GM21786 (cell line): Measurements from ENCODE around the gene MRLN.
"Not testable (repeated sequence)": the region's sequence is repeated elsewhere in the genome, so short reads cannot be mapped to it uniquely, and the experiment has no call there.

ENCODE experiments used
- ATAC-seq: cut with Tn5 transposase; IDR thresholded peaks from one replicate; pipeline ENCODE4 v1.9.1; 2021; ENCODE audit not compliant: unreplicated experiment

MRLN gene

DNA sequence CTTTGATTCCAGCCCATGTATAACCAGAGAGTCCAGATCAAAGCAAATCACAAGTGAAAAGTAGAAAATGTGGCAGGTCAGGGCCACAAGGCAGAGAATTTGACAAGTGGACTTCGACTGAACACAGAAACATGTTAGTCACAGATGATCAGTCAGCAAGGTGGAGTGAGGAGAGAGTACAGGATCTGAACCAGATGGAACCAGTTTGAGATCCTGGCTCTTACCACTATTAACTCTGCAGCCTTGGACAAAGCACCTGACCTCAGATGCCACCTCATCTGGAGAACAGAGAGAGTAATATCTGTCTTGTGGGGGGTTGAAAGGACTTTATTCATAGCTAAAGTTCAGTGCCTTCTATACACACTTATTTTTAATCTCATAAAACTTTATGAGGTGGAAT, 4.4 kb downstream of the MRLN start:
- peak; percentile 55 for ATAC-seq

DNA sequence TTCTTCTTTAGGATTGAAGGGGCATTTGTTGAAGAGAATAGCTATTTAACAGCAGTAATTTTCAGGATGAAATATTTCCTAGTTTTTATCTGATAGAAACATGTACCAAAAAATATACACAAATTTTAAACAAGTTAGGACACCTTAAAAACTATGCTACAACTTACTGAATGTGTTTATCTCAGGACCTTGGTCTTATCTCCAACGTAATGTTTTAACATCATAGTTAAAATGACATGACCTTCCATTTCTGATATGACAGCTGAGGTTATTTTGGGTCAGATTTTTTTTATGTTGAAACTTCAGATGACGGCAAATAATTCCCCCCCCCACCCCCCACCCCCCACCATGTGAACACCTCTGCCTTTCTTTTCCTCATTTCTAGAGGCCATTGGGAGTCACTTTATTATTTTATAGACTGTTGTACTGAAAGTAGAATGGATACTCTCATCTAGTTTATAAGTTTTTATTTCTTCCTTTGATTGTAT, 8.0 kb downstream of the MRLN start:
- no peak for ATAC-seq

DNA sequence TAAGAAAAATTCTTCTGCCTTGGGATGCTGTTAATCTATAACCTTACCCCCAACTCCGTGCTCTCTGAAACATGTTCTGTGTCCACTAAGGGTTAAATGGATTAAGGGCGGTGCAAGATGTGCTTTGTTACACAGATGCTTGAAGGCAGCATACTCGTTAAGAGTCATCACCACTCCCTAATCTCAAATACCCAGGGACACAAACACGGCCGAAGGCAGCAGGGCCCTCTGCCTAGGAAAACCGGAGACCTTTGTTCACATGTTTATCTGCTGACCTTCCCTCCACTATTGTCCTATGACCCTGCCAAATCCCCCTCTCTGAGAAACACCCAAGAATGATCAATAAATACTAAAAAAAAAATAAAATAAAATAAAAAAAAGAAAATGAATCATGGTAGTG, 8.5 kb downstream of the MRLN start:
- ATAC-seq: not testable (repeated sequence)

DNA sequence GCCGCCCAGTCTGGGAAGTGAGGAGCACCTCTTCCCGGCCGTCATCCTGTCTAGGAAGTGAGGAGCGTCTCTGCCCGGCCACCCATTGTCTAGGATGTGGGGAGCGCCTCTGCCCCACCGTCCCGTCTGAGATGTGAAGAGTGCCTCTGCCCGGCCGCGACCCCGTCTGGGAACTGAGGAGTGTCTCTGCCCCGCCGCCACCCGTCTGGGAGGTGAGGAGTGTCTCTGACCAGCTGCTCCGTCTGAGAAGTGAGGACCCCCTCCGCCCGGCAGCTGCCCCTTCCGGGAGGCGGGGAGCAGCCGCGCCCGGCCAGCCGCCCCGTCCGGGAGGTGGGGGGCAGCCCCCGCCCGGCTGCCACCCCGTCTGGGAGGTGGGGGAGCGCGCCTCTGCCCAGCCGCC, 9.1 kb downstream of the MRLN start:
- ATAC-seq: not testable (repeated sequence)

DNA sequence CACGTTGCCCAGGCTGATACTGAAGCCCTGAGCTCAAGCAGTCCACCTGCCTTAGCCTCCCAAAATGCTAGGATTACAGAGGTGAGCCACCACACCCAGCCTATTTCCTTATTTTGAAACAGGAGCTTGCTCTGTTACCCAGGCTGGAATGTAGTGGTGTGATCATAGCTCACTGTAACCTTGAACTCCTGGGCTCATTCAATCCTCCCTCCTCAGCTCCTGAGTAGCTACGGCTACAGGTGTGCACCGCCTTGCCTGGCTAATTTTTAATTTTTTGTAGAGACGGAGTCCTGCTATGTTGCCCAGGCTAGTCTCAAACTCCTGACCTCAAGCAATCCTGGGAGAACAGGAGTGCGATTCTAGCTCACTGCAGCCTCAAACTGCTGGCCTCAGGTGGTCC, 11.7 kb downstream of the MRLN start:
- no peak for ATAC-seq

DNA sequence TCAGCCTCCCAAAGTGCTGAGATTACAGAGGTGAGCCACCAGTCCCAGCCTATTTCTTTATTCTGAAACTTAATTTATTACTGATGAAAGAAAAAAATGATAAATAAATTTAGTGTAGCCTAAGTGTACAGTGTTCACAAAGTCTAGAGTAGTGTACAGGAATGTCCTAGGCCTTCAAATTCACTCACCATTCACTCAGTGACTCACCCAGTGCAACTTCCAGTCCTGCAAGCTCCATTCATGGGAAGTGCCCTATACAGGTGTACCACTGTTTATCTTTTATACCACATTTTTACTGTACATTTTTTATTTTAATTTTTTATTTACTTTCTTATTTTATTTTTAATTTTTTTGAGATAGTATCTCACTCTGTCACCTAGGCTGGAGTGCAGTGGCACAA, 12.2 kb downstream of the MRLN start:
- no peak for ATAC-seq

DNA sequence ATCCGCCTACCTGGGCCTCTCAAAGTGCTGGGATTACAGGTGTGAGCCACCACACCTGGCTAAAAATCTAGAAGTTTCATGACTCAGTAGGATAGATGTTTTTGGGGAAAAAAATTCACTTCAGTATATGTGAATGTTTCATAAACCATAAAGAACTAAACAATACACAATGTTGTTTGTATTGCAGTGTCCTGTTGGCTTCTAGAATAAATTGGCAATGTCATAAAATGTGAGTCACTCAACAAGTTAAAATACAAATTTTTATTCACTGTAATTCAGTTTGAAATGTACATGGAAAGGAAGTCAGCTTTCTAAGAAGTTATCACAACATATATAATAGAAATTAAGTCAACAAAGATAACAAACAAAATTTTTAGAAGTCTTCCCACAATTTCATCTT, 16.5 kb downstream of the MRLN start:
- no peak for ATAC-seq

DNA sequence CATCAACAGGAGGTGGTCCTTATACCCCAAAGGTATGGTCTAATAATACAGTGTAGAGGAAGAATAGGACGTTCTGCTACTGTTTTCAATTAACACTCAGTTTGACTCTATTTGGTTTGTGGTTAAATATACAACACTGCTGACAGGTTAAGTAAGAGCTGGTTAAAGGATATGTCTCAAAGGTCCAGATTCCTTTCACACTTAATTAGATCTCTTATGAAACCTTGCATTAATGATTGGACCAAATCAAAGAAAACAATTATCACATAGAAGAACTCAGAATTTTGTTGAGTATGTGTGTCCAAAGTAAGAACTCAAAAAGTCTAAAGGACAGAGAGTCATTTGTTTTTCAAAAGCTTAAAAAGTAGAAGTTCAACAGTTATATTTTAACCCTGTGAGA, 18.0 kb downstream of the MRLN start:
- ATAC-seq: no peak

DNA sequence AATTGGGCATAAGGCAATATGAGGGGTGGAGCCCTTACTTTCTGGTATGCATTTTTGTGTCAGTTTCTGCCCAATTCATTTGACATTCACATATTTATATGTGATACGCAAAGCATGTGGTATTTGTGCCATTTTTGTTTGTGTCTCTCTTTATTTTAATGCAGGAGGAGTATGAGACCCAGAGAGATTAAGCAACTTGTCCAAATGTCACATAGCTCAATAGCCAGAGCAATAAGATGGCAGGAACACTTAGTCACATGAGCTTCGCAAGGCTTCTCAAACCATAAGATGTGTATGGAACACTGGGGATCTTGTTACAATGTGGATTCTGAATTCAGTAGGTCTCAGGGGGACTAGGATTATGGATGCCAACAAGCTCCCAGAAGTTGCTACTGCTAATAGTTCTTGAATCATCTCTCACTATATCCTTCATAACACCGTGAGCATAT, 19.2 kb downstream of the MRLN start:
- no peak for ATAC-seq

DNA sequence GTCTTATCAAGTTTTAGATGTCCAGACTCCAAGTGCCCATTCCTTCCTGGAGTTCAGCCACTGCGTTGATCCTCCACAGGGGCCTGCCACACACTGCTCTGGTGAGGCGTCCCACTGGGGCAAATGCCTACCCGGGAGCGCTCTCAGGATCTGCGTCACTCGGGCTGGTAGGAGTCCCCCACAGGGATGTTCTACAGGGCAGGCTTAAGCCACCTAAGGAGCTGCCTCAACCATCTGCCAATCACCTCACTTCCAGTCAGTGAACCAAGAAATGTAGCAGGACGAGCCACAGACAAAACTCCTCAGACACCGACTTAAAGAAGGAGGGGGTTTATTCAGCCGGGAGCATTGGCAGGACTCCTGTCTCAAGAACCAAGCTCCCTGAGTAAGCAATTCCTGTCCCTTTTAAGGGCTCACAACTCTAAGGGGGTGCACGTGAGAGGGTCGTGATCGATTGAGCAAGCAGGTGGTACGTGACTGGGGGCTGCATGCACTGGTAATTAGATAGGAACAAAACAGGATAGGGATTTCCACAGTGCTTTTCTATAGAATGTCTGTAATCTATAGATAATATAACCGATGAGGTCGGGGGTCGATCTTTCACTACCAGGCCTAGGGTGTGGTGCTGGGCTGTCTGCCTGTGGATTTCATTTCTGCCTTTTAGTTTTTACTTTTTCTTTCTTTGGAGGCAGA, 19.8 kb downstream of the MRLN start:
- ATAC-seq: not testable (repeated sequence)

DNA sequence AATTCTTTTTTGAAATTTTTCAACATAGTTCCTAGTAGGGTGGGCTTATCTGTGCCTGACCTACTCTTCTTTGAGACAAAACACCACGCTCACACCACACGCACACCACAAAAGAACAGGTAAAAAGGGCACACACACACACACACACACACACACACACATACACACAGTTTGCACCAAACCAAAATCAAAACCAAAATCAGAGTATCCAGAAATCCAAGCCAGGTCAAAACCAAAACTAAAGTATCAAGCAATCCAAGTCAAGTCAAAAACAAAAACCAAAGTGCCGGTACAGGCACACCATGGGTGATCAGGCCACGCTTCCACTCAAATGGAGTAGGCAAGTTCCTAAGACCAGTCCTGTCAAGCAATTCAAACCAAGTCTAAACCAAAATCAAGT, 20.4 kb downstream of the MRLN start:
- not testable (repeated sequence) for ATAC-seq

DNA sequence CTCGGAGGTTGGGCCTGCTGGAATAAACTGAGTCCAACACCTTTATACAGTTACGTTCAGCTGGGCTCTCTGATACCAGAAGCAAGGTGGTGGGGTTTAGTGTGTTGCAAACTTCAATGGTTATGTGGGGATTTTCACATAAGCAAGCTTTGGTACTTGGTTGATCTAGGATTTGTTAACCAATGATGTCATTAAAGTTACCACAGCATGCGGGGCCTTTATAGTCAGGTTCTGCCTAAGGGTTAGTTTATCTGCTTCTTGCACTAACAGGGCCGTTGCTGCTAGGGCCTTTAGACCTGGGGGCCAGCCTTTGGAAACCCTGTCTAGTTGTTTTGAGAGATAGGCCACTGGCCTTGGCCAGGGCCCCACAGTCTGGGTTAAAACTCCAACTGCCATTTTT, 24.1 kb downstream of the MRLN start:
- not testable (repeated sequence) for ATAC-seq

DNA sequence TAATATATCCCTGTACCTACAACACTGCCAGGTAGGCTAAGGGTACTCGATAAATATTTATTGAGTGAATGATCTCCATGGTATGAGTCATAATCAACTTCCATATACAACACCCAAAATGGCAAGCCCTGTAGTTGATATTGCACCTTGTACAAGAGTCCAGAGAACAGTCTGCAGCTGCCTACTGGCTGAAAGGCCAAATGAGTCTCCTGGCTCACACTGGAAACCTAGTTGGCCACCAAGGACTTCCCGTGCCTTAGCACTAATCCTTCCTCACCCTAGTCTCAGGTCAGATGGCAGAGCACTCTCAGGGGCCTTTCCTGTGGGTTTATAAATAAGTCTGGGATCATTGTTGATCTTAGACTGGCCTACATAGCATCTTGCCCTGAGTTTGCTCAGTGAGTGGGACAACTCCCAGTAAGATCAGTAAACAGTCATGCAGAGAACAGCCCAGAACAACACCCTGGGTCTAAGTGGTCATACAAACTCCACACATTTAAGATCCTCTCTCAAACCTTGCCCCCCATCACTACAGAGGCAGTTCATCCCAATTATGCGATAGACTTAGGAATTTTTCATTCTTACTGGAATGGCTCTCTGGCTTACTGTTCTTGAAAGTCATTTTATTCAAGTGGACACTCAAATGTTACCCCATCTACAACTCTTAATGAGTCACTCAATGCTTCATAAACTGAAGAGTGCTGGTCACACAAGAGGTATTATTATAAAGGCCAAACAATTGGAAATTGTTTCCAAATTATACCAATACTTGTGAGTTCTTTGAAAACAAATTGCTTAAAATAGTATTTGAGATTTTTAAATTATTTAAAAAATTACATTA, 28.9 kb downstream of the MRLN start:
- no peak for ATAC-seq

DNA sequence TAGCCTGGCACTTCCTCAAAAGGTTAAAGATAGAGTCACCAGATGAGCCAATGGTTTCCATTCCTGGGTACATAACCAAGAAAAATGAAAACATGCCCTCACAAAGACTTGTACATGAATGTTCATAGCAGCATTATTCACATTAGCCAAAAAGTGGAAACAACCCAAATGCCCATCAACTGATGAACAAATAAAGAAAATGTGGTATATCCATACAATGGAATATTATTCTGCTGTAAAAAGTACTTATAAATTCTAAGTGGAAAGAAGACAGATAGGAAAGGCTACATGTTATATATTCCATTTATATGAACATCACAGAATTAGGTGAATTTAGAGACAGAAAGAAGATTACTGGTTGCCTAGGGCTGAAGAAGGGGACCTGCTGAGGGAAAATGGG, 32.9 kb downstream of the MRLN start:
- no peak for ATAC-seq

DNA sequence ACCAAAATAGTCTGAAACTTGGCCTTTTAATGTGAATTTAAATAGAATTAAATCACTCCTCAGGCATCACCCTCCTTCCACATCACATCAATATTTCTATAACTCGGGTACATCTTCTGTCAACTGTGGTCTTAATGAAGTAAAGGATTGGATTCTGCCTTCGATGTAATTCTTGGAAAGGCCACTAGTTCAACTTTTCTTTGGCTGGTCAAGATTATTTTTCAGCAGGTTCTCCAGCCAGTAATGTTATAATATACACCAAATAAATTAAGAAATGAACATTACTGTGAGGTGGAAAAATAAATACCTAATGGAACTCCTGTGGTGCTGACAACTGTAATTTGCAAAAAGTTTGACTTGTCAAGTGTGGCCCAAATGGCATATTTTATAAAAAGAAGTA, 33.9 kb downstream of the MRLN start:
- ATAC-seq: no peak

DNA sequence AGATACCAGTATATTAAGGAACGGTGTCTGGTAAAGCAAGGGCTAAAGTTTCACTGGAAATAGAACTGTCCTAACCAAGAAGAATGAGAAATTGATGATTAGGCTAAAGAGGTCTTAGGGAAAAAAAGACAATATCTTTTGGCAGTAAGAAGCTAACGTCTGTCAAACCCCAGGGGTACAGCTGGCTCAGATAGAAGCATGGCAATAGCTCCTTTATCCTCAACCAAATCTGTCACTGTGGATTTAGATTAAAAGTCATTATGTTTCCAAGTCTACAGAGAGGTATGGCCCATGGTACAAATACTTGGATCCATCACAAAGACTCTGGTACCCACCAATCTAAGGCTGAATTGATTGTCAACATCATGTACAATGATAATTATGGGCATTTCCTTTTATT, 35.0 kb downstream of the MRLN start:
- no peak for ATAC-seq

DNA sequence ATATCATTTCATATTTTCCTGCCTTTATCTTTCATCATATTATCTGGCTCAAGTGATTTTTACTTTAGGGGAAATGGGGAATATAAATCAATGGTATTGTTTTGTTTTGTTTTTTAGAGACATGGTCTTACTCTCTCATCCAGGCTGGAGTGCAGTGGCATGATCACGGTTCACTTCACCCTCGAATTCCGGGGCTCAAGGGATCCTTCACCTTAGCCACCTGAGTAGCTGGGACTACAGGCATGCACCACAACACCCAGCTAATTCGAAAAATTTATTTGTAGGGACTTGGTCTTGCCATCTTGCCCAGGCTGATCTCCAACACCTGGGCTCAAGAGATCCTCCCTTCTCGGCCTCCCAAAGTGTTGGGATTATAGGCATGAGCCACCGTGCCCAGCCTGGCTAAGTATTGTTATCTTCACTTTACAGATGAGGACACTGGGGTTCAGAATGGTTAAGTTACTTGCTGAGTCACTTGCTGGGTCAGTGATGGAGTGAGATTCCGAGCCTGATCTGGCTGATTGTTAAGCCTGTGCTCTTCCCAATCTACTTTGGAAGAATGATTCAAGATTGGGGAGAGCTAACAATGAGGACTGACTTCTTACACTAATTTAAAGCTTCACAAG, 39.9 kb downstream of the MRLN start:
- no peak for ATAC-seq

DNA sequence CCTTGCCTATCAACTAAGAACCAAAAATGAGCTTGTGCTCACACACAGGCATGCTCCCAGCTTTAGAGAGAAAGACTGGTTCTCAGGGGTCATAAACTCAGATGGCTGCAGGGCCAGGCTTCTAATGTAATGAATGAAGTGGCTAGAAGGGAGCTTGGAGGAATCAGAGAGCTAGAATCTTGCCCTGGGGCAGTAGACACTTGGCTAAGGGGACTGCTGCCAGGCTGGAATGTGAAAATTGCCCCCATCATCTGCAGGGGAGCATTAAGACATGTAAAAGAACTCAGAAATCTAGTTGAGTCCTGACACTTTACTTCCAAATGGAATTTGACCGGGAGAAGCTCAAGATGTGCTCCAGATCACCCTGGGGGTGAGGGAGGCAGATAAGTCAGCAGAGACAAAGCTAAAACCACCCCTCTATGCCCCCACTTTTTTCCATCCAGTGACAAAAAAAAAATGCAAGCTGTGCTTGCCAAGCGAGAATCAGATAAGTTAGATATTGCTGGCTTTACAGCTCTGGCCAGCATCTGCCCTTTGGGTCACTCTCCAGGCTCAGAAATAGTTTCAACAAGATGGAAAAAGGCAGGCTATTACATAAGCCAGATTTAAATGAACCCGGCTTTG, 41.3 kb downstream of the MRLN start:
- no peak for ATAC-seq

DNA sequence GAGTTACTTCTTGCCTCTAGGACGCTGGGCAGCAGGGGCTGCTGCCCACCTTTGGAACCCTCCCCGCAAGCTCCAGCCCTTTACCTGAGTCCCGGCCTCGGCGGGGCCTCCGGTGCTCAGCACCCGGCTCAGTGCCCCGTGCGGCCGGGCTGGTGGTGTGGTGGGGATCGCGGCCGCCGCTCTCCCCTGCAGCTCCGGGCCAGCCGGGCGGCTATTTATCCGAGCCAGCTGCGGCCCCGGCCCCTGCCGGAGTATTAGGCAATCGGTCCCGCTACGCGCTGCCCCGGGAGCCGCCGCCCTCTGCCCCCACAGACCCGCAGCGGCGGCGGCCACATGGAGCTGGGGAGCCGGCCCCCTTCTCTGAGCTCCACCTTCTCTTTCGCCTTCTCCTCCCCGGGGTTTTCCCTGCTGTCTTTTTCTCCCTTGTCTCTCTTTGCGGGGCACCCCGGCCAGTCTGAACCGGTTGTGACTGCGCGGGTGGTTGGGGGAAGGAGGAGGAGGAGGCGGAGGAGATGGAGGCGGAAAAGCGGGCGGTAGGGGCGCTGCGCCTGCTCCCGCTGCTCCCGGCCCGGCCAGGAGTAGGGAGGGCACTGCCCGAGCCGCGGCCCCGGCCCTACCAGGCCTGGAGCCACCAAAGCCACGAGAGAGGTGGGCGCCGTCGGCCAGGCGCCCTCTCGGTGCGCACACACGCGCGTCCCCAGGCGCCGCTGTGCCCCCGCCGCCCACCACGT, 43.7 kb downstream of the MRLN start, which contains the start of gene SLC16A9:
Gene SLC16A9, minus strand, starts transcription at position 456 of the 731 bp plus-strand sequence. CDS start 25,559 bp downstream, outside the sequence.
- peak; percentile 88 for ATAC-seq

DNA sequence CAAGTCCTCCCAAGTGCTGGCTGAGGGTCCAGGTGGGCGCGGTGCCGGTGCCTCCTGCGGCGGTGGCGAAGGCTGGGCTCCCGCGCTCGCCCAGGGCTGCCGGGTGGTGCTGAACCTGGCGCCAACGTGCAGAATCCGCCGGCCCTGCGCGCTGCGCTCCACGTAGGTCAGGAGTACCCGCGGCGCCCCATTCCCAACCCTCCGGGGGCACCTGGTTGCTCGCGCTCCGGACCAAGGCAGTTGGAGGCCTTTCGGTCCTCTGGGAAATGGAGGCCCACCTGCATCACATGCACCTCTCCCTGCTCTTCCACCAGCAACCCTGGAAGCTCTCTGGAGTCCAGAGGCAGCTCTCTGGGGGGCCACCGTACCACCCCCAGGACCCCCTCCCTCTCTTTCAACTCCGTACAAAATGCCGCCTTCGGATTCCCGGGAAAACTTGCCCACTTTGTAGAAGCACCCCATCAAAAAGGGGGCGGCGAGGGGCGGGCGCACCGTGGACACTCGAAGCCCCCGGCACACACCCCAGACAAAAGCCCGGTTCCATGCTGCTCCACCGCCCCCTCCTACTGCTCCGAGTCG, 44.4 kb downstream of the MRLN start:
- peak; percentile 31 for ATAC-seq
